DND-41 (cell line): ENCODE measurements around the gene DBNDD1.

Experiments
- ATAC-seq: fragments of 200-7000 bp; cut with Tn5 transposase; 3 replicates; pipeline ENCODE4 v1.9.1; 2021; ENCODE audit warnings: low read depth; ENCODE audit not compliant: insufficient read depth
- DNase-seq: peaks from one replicate; pipeline ENCODE4 v3.0.0-alpha.2; 2020
- H2AFZ ChIP-seq: 2 replicates; pipeline ENCODE4 v1.6.0; 2012; ENCODE audit warnings: low read depth, low read length
- H3K27ac ChIP-seq: 2 replicates; pipeline ENCODE4 v1.5.1; 2012; ENCODE audit warnings: low read length, inconsistent platforms
- H3K27me3 ChIP-seq: fragments of 200-600 bp; sonication (generic); 2 replicates; pipeline ENCODE4 v1.6.0; 2012; ENCODE audit warnings: low read length, mild to moderate bottlenecking, inconsistent platforms; ENCODE audit not compliant: insufficient read depth, poor library complexity
- H3K36me3 ChIP-seq: 2 replicates; pipeline ENCODE4 v1.5.1; 2012; ENCODE audit warnings: low read length, inconsistent platforms; ENCODE audit not compliant: insufficient read depth
- H3K4me1 ChIP-seq: 2 replicates; pipeline ENCODE4 v1.5.1; 2012; ENCODE audit warnings: mild to moderate bottlenecking, low read length; ENCODE audit not compliant: insufficient read depth
- H3K4me2 ChIP-seq: 2 replicates; pipeline ENCODE4 v1.6.0; 2012; ENCODE audit warnings: mild to moderate bottlenecking, moderate library complexity, low read length, inconsistent platforms; ENCODE audit not compliant: insufficient read depth
- H3K4me3 ChIP-seq, 2 experiments: fragments of 200-600 bp in 1 of 2; shearing (Covaris generic) in 1 of 2; 2 replicates each; pipeline ENCODE4 v1.5.1; 2012 to 2016; ENCODE audit warnings: inconsistent platforms in 2 of 2, low read length in 2 of 2, mild to moderate bottlenecking in 2 of 2, low read depth in 1 of 2, moderate library complexity in 1 of 2
- H3K79me2 ChIP-seq: 2 replicates; pipeline ENCODE4 v1.6.0; 2012; ENCODE audit warnings: low read length, inconsistent platforms; ENCODE audit not compliant: insufficient read depth
- H3K9ac ChIP-seq: 2 replicates; pipeline ENCODE4 v1.6.0; 2012; ENCODE audit warnings: low read depth, mild to moderate bottlenecking, inconsistent platforms, low read length, moderate library complexity
- H3K9me3 ChIP-seq: 2 replicates; pipeline ENCODE4 v1.5.1; 2012; ENCODE audit warnings: low read length, moderate library complexity, mild to moderate bottlenecking, inconsistent platforms; ENCODE audit not compliant: insufficient read depth, severe bottlenecking
- H4K20me1 ChIP-seq: 2 replicates; pipeline ENCODE4 v1.6.0; 2012; ENCODE audit warnings: low read length; ENCODE audit not compliant: insufficient read depth
- CTCF ChIP-seq: IDR thresholded peaks from 2 replicates; pipeline ENCODE4 v1.5.1; 2012; ENCODE audit warnings: borderline replicate concordance, low read length, moderate library complexity, mild to moderate bottlenecking; ENCODE audit not compliant: poor library complexity, severe bottlenecking; ENCODE audit errors: extremely low read depth
- EZH2 ChIP-seq: IDR thresholded peaks from 3 replicates; pipeline ENCODE4 v1.6.1; 2012; ENCODE audit warnings: borderline replicate concordance, low read depth, mild to moderate bottlenecking, moderate library complexity, low read length, inconsistent platforms; ENCODE audit not compliant: severe bottlenecking

Gene DBNDD1

GRCh38 chr16:89988951-89989350, 30.3 kb downstream of the DBNDD1 start:
- H3K4me1 ChIP-seq = no peaks in the 10 kb centered on the region
- no peaks in the 10 kb centered on the region for H3K79me2 ChIP-seq
- peaks cover 82% of the 10 kb centered on the region for H3K36me3 ChIP-seq
- no peaks in the 10 kb centered on the region for H3K27me3 ChIP-seq
- 0 out of 2 replicates have a peak, but pooled peaks cover 8% of the 10 kb centered on the region for H4K20me1 ChIP-seq
- no peak overlapping the region for H3K27ac ChIP-seq
- H2AFZ ChIP-seq = no peak overlapping the region
- DNase-seq (no peak), ATAC-seq (no peak)
- TF ChIP-seq EZH2 (no peak), CTCF (no peak)
- no peak overlapping the region for H3K9ac ChIP-seq
- no peak overlapping the region for H3K4me3 ChIP-seq
- no peak overlapping the region for H3K4me2 ChIP-seq
- H3K9me3 ChIP-seq = no peaks in the 10 kb centered on the region

- DNase-seq (no peak), ATAC-seq (no peak)
- Histone ChIP-seq H3K27ac (no peak overlapping the region), H3K79me2 (no peaks in the 10 kb centered on the region), H3K9ac (no peak overlapping the region), H4K20me1 (peaks cover 10% of the 10 kb centered on the region), H3K27me3 (no peaks in the 10 kb centered on the region), H2AFZ (no peak overlapping the region), H3K4me2 (no peak overlapping the region), H3K4me1 (no peaks in the 10 kb centered on the region), H3K36me3 (peaks cover 83% of the 10 kb centered on the region), H3K4me3 (no peak overlapping the region), H3K9me3 (no peaks in the 10 kb centered on the region)
- TF ChIP-seq EZH2 (no peak), CTCF (no peak)
Measured at GRCh38 chr16:89987169-89987568, 32.1 kb downstream of the DBNDD1 start.

- Histone ChIP-seq H4K20me1 (peaks cover 12% of the 10 kb centered on the region), H3K4me2 (no peak overlapping the region), H3K79me2 (no peaks in the 10 kb centered on the region), H3K27ac (no peak overlapping the region), H3K4me1 (no peaks in the 10 kb centered on the region), H3K4me3 (no peak overlapping the region), H3K27me3 (no peaks in the 10 kb centered on the region), H2AFZ (no peak overlapping the region), H3K9ac (no peak overlapping the region), H3K36me3 (peaks cover 83% of the 10 kb centered on the region), H3K9me3 (no peaks in the 10 kb centered on the region)
- TF ChIP-seq CTCF = no peak
- TF ChIP-seq EZH2 = no peak
- no peak for ATAC-seq
- DNase-seq = no peak
Measured at GRCh38 chr16:89986600-89986999, 32.7 kb downstream of the DBNDD1 start.

GRCh38 chr16:89985219-89985618, 34.0 kb downstream of the DBNDD1 start:
- Histone ChIP-seq H3K9me3 (no peaks in the 10 kb centered on the region), H3K4me3 (no peak overlapping the region), H3K9ac (no peak overlapping the region), H3K27ac (no peak overlapping the region), H3K79me2 (no peaks in the 10 kb centered on the region), H4K20me1 (peaks cover 12% of the 10 kb centered on the region), H3K4me2 (no peak overlapping the region), H3K4me1 (no peaks in the 10 kb centered on the region), H2AFZ (no peak overlapping the region), H3K27me3 (no peaks in the 10 kb centered on the region), H3K36me3 (peaks cover 80% of the 10 kb centered on the region)
- TF ChIP-seq CTCF = no peak
- no peak for TF ChIP-seq EZH2
- no peak for ATAC-seq
- no peak for DNase-seq
